ENCODE measurements around the gene ADGRE3. TPM values are rescaled to one million over a fixed set of nuclear protein-coding genes. Genes with fewer than 3 reads are reported as not detected.
"Not testable (repeated sequence)": the region's sequence is repeated elsewhere in the genome, so short reads cannot be mapped to it uniquely, and the experiment has no call there.

The ADGRE3 gene
- total RNA-seq, 2 donors from 2014 or later: not detected

- H3K9me3 Mint-ChIP-seq: peaks cover 0 to 16% of the 10 kb centered on the region in 2 donors
- no peak overlapping the region for H3K27ac Mint-ChIP-seq
- H3K36me3 Mint-ChIP-seq: peaks cover 0 to 6% of the 10 kb centered on the region in 2 donors
- no peak for DNase-seq (ENCODE audit: low spot score in 2 of 2)
- ATAC-seq: no peak
These were observed 45.1 kb downstream of the ADGRE3 start for GRCh38 chr19:14629557-14629956.

DNA sequence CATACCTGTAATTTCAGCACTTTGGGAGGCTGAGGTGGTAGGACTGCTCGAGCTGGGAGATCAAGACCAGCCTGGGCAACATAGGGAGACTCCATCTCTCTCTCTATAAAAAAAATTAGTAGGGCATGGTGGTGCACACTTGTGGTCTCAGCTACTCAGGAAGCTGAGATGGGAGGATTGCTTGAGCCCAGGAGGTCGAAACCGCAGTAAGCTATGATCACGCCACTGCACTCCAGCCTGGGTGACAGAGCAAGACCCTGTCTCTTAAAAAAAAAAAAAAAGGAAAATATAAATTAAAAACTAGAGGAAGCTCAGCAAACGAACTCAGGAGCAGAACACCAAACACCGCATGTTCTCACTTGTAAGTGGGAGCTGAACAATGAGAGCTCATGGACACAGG is 50.2 kb downstream of the ADGRE3 start:
- ATAC-seq; H3K9me3 Mint-ChIP-seq; H3K27ac Mint-ChIP-seq; DNase-seq (ENCODE audit: low spot score in 2 of 2); H3K36me3 Mint-ChIP-seq: not testable (repeated sequence)

DNA sequence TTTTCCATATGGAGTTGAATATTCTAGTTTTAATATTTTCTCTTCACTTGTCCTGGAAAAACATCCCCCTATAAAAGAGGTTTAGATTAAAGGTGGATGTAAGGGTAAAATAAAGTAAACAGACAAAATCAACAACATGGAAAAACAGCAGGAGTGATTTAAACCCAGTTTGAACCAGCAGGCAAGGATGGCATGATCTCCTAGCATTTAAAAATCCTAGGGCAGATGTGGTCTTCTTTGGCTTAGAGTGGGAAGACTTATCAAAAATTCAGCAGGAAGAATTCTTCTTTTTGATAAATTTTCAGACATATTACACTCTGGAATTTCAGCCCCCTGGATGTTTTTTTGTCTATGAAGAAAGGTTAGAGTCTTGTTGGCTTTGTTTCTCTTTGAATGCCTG is 55.2 kb downstream of the ADGRE3 start:
- Mint-ChIP-seq H3K9me3 (no peaks in the 10 kb centered on the region), H3K36me3 (no peaks in the 10 kb centered on the region), H3K27ac (no peak overlapping the region)
- ATAC-seq (no peak), DNase-seq (ENCODE audit: low spot score in 2 of 2) (no peak)

DNA sequence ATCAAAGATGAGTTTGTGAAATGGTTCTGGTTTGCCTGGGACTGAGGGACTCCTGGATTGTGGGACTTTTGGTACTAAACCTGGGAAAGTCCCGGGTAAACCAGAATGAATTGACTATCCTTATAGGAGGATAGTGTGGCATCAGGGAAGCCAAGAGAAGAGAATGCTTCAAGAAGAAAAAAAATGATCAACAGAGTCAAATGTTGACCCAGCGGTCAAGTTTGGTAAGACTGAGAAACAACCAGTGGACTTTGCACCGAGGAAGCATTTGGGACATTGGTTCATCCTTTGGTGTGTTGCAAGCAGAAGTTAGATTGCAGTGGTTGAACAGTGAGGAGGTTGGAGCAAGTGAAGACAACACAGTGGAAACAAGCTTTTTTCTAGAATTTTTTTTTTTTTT is 58.2 kb downstream of the ADGRE3 start:
- ATAC-seq (no peak), DNase-seq (ENCODE audit: low spot score in 2 of 2) (no peak)
- H3K9me3 Mint-ChIP-seq: no peaks in the 10 kb centered on the region
- H3K36me3 Mint-ChIP-seq: no peaks in the 10 kb centered on the region
- H3K27ac Mint-ChIP-seq: no peak overlapping the region

- Mint-ChIP-seq H3K27ac (no peak overlapping the region), H3K36me3 (no peaks in the 10 kb centered on the region), H3K9me3 (no peaks in the 10 kb centered on the region)
- DNase-seq (ENCODE audit: low spot score in 2 of 2): no peak
- ATAC-seq: no peak
These were observed 59.0 kb downstream of the ADGRE3 start for GRCh38 chr19:14615623-14616022.

GRCh38 chr19:14614099-14614412 is 60.6 kb downstream of the ADGRE3 start:
- ATAC-seq (no peak), DNase-seq (ENCODE audit: low spot score in 2 of 2) (no peak)
- Mint-ChIP-seq H3K27ac (no peak overlapping the region), H3K36me3 (no peaks in the 10 kb centered on the region), H3K9me3 (no peaks in the 10 kb centered on the region)

DNA sequence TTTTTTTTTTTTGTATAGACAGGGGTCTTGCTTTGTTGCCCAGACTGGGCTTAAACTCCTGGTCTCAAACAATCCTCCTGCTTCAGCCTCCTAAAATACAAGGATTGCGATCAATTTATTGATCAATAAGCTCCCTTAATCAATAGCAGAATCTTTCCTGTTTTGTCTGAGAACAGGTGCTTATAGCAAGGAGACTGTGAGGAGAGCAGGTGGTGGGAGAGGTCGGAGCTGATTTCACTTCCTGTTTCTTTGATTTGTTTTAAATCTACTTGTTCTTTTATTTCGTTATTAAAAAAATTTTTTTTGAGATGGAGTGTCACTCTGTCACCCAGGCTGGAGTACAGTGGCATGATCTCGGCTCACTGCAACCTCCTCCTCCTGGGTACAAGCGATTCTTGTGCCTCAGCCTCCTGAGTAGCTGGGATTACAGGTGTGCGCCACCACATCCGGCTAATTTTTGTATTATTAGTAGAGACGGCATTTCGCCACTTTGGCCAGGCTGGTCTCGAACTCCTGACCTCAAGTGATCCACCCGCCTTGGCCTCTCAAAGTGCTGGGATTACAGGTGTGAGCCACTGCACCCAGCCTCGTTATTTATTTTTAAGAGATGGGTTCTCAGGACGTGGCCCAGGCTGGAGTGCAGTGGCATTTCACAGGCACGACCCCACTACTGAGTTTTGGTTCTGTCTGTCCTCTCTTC is 61.1 kb downstream of the ADGRE3 start:
- H3K36me3 Mint-ChIP-seq; H3K9me3 Mint-ChIP-seq; ATAC-seq; DNase-seq (ENCODE audit: low spot score in 2 of 2); H3K27ac Mint-ChIP-seq: not testable (repeated sequence)

DNA sequence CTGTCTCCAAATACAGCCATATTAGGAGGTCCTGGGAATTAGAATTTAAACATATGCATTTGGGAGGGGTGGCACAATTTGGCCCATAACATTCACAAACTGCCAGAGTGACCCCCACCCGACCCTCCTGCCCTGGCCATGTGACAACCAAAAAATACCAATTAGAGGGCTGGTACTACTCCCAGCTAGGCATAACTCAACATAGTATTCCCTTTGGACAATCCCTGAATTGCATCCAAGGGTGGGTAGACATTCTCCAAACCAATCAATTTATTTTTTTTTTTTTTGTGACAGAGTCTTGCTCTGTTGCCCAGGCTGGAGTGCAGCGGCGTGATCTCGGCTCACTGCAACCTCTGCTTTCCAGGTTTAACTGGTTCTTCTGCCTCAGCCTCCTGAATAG is 62.0 kb downstream of the ADGRE3 start:
- no peaks in the 10 kb centered on the region for H3K9me3 Mint-ChIP-seq
- DNase-seq (ENCODE audit: low spot score in 2 of 2): no peak
- no peak overlapping the region for H3K27ac Mint-ChIP-seq
- ATAC-seq: no peak
- no peaks in the 10 kb centered on the region for H3K36me3 Mint-ChIP-seq

- not testable (repeated sequence) for H3K9me3 Mint-ChIP-seq; DNase-seq (ENCODE audit: low spot score in 2 of 2); H3K36me3 Mint-ChIP-seq; ATAC-seq; H3K27ac Mint-ChIP-seq
These were observed 62.4 kb downstream of the ADGRE3 start for GRCh38 chr19:14612242-14612641.

- no peak for ATAC-seq
- Mint-ChIP-seq H3K27ac (no peak overlapping the region), H3K36me3 (no peaks in the 10 kb centered on the region), H3K9me3 (no peaks in the 10 kb centered on the region)
- DNase-seq (ENCODE audit: low spot score in 2 of 2): no peak
These were observed 63.6 kb downstream of the ADGRE3 start for GRCh38 chr19:14611051-14611450.

DNA sequence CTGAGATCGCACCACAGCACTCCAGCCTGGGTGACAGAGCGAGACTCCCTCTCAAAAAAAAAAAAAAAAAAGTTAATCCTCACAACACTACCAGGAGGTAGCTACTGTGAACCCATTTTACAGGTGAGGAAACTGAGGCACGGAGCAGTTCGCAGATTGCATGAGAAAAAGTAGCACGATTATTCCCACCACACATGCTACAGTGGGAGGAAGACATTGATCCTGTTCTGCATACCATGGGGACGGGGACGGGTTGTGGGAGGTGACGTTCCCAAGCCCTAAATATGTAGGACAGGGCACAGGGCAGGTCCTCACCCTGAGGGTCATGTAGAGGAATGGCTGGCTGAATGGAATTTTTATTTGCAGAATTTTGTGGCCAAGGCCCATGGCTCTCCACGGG is 68.0 kb downstream of the ADGRE3 start:
- Mint-ChIP-seq H3K9me3 (peaks cover 0 to 10% of the 10 kb centered on the region in 2 donors), H3K27ac (no peak overlapping the region), H3K36me3 (peaks cover 0 to 15% of the 10 kb centered on the region in 2 donors)
- DNase-seq (ENCODE audit: low spot score in 2 of 2): no peak
- no peak for ATAC-seq

GRCh38 chr19:14603990-14604387 is 70.7 kb downstream of the ADGRE3 start:
- DNase-seq (ENCODE audit: low spot score in 2 of 2) (no peak), ATAC-seq (peak; percentile 38 to 84)
- Mint-ChIP-seq H3K27ac (peak overlapping the region; percentile 72 to 79), H3K9me3 (peaks cover 0 to 13% of the 10 kb centered on the region in 2 donors), H3K36me3 (peaks cover 0 to 15% of the 10 kb centered on the region in 2 donors)

- no peak for DNase-seq (ENCODE audit: low spot score in 2 of 2)
- H3K36me3 Mint-ChIP-seq: peaks cover 7 to 15% of the 10 kb centered on the region in 2 donors
- no peak for ATAC-seq
- no peak overlapping the region for H3K27ac Mint-ChIP-seq
- peaks cover 9 to 28% of the 10 kb centered on the region in 2 donors for H3K9me3 Mint-ChIP-seq
These were observed 75.0 kb downstream of the ADGRE3 start for GRCh38 chr19:14599548-14600147.

DNA sequence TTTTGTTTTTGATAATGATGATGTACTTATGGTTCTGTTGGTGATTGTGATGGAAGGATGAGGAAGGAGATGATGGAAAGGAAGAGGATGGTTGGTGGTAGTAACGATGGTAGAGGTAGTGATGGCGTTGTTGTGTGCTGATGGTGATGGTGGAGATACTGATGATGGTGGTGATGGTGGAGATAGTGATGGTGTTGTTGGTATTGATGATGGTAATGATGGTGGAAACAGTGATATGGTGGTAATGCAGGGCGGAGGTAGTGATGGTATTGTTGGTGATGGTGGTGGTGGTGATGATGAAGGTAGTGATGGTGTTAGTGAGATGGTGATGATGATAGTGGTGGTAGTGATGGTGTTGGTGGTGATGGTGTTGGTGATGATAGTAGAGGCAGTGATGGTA is 79.1 kb downstream of the ADGRE3 start:
- Mint-ChIP-seq H3K36me3 (peaks cover 0 to 7% of the 10 kb centered on the region in 2 donors), H3K27ac (no peak overlapping the region), H3K9me3 (peaks cover 9 to 17% of the 10 kb centered on the region in 2 donors)
- no peak for ATAC-seq
- DNase-seq (ENCODE audit: low spot score in 2 of 2): no peak

DNA sequence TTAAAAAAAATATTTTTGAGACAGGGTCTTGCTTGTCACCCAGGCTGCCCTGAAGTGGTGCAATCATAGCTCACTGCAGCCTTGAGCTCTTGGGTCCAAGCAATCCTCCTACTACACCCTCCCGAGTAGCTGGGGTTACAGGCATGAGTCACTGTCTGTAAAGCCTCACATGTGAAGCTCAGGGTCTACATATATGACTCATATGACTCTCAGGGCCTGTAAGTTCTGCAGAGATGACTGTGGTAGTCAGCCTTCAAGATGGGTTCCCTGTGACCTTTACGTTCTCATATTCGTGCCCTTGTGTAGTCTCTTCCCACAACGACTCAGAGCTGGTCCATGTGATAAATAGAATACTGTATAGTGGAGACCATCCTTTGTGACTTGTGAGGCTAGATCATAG is 85.2 kb downstream of the ADGRE3 start:
- H3K9me3 Mint-ChIP-seq; DNase-seq (ENCODE audit: low spot score in 2 of 2); H3K36me3 Mint-ChIP-seq: not testable (repeated sequence)
- peak; percentile 70 to 75 for ATAC-seq
- peak overlapping the region in 1 of 2 donors; percentile 70 for H3K27ac Mint-ChIP-seq

DNA sequence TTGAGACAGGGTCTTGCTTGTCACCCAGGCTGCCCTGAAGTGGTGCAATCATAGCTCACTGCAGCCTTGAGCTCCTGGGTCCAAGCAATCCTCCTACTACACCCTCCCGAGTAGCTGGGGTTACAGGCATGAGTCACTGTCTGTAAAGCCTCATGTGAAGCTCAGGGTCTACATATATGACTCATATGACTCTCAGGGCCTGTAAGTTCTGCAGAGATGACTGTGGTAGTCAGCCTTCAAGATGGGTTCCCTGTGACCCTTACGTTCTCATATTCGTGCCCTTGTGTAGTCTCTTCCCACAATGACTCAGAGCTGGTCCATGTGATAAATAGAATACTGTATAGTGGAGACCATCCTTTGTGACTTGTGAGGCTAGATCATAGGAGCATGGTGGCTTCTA is 89.5 kb downstream of the ADGRE3 start:
- peak; percentile 90 to 97 for ATAC-seq
- H3K9me3 Mint-ChIP-seq, H3K36me3 Mint-ChIP-seq: not testable (repeated sequence)
- H3K27ac Mint-ChIP-seq: peak overlapping the region in 1 of 2 donors; percentile 18
- DNase-seq (ENCODE audit: low spot score in 2 of 2): peak; percentile 56 to 77

GRCh38 chr19:14584372-14584771 is 90.3 kb downstream of the ADGRE3 start:
- not testable (repeated sequence) for ATAC-seq; DNase-seq (ENCODE audit: low spot score in 2 of 2); H3K36me3 Mint-ChIP-seq; H3K9me3 Mint-ChIP-seq
- H3K27ac Mint-ChIP-seq: peak overlapping the region in 1 of 2 donors; percentile 68

GRCh38 chr19:14582894-14583340 is 91.7 kb downstream of the ADGRE3 start, which contains the start of gene CLEC17A:
Gene CLEC17A (plus strand): TSS chr19:14583084. CDS start chr19:14583161, 77 bp downstream.
- H3K27ac Mint-ChIP-seq: peak within 1 kb of the TSS in 1 of 2 donors; percentile 68
- DNase-seq (ENCODE audit: low spot score in 2 of 2) (no peak), ATAC-seq (no peak)
- H3K9me3 Mint-ChIP-seq: no peaks in the 10 kb centered on the region
- no peaks in the 10 kb centered on the region for H3K36me3 Mint-ChIP-seq

Data from activated naive CD4-positive, alpha-beta T cell treated with anti-CD3 and anti-CD28 coated beads, Interleukin-2, amount 50 U/mL, for 72 hours (primary cell).